ENCODE results near the gene ANKRD31. TPM values are rescaled to one million over a fixed set of nuclear protein-coding genes. Genes with fewer than 3 reads are reported as not detected.

The ANKRD31 gene
- total RNA-seq, 1 experiment from 2014 or later, result 0.48 TPM

GRCh38 chr5:75023368-75024159 lies 213.1 kb downstream of the ANKRD31 start:
- peaks cover 23% of the 10 kb centered on the region for H3K4me1 ChIP-seq (replicated peaks; ENCODE audit: insufficient read depth)
- no peak overlapping the region for H3K27ac ChIP-seq
- H3K4me2 ChIP-seq, result no peak overlapping the region
- BruUV-seq (replicated peaks), result no TSS peak
- no peaks in the 10 kb centered on the region for H3F3A ChIP-seq (ENCODE audit: insufficient read depth, low read depth)
- TF ChIP-seq EZH2 (IDR thresholded peaks at IDR 0.05; ENCODE audit: low read depth) (no peak), CTCF (conservative IDR thresholded peaks at IDR 0.05) (no peak)
- CTCF ChIA-PET, result no interaction called here
- H3K9me3 ChIP-seq (ENCODE audit: insufficient read depth, low read depth), result peaks cover 5% of the 10 kb centered on the region; the same call in 1 of the 2 replicates
- no peaks in the 10 kb centered on the region for H3K9me2 ChIP-seq (ENCODE audit: insufficient read depth)
- no peak overlapping the region for H2AFZ ChIP-seq
- no peak overlapping the region for H3K4me3 ChIP-seq
- H3K36me3 ChIP-seq (ENCODE audit: low read depth), result no peaks in the 10 kb centered on the region
- intact Hi-C loops (cut with micrococcal nuclease; ENCODE audit: unreplicated experiment), result no loop called here
- no peak for DNase-seq
- no peaks in the 10 kb centered on the region for H3K27me3 ChIP-seq (ENCODE audit: insufficient read depth, low read depth)
- POLR2A ChIA-PET (ENCODE audit: unreplicated experiment), result no interaction called here
- no peaks in the 10 kb centered on the region for H4K20me1 ChIP-seq (ENCODE audit: insufficient read depth)
- H3K79me2 ChIP-seq (ENCODE audit: low read depth), result no peaks in the 10 kb centered on the region

GRCh38 chr5:75021800-75022199 lies 214.9 kb downstream of the ANKRD31 start:
- no peak for DNase-seq

GRCh38 chr5:75021219-75021618 lies 215.5 kb downstream of the ANKRD31 start:
- no TSS peak for BruUV-seq (replicated peaks)
- CTCF ChIA-PET, result no interaction called here
- Histone ChIP-seq H3K9me2 (ENCODE audit: insufficient read depth) (no peaks in the 10 kb centered on the region), H3K4me3 (no peak overlapping the region), H3K36me3 (ENCODE audit: low read depth) (no peaks in the 10 kb centered on the region), H3K27ac (no peak overlapping the region), H3K9me3 (ENCODE audit: insufficient read depth, low read depth) (peaks cover 5% of the 10 kb centered on the region; the same call in 1 of the 2 replicates), H3K79me2 (ENCODE audit: low read depth) (no peaks in the 10 kb centered on the region), H2AFZ (no peak overlapping the region), H3K4me2 (no peak overlapping the region), H3K4me1 (replicated peaks; ENCODE audit: insufficient read depth) (peaks cover 23% of the 10 kb centered on the region), H3F3A (ENCODE audit: insufficient read depth, low read depth) (no peaks in the 10 kb centered on the region), H3K27me3 (ENCODE audit: insufficient read depth, low read depth) (no peaks in the 10 kb centered on the region), H4K20me1 (ENCODE audit: insufficient read depth) (no peaks in the 10 kb centered on the region)
- intact Hi-C loops (cut with micrococcal nuclease; ENCODE audit: unreplicated experiment), result no loop called here
- POLR2A ChIA-PET (ENCODE audit: unreplicated experiment), result no interaction called here
- DNase-seq, result no peak
- TF ChIP-seq EZH2 (IDR thresholded peaks at IDR 0.05; ENCODE audit: low read depth) (no peak), CTCF (conservative IDR thresholded peaks at IDR 0.05) (no peak)

More at GRCh38 chr5:75021800-75022199, 214.9 kb downstream of the ANKRD31 start:
- H4K20me1 ChIP-seq (ENCODE audit: insufficient read depth), result no peaks in the 10 kb centered on the region
- no peaks in the 10 kb centered on the region for H3F3A ChIP-seq (ENCODE audit: insufficient read depth, low read depth)
- no peaks in the 10 kb centered on the region for H3K27me3 ChIP-seq (ENCODE audit: insufficient read depth, low read depth)
- H2AFZ ChIP-seq, result no peak overlapping the region
- ChIA-PET CTCF (no interaction called here), POLR2A (ENCODE audit: unreplicated experiment) (no interaction called here)
- H3K4me2 ChIP-seq, result no peak overlapping the region
- H3K9me2 ChIP-seq (ENCODE audit: insufficient read depth), result no peaks in the 10 kb centered on the region
- BruUV-seq (replicated peaks), result no TSS peak
- no peak overlapping the region for H3K4me3 ChIP-seq
- no peaks in the 10 kb centered on the region for H3K36me3 ChIP-seq (ENCODE audit: low read depth)
- intact Hi-C loops (cut with micrococcal nuclease; ENCODE audit: unreplicated experiment), result no loop called here
- H3K79me2 ChIP-seq (ENCODE audit: low read depth), result no peaks in the 10 kb centered on the region
- H3K27ac ChIP-seq, result no peak overlapping the region
- no peak for TF ChIP-seq CTCF (conservative IDR thresholded peaks at IDR 0.05)
- peaks cover 23% of the 10 kb centered on the region for H3K4me1 ChIP-seq (replicated peaks; ENCODE audit: insufficient read depth)
- peaks cover 5% of the 10 kb centered on the region; the same call in 1 of the 2 replicates for H3K9me3 ChIP-seq (ENCODE audit: insufficient read depth, low read depth)

All from PC-9 (cell line).